ENCODE data around the gene DENND1C. TPM values are rescaled to one million over a fixed set of nuclear protein-coding genes. Genes with fewer than 3 reads are reported as not detected.

DENND1C gene
- total and polyA plus RNA-seq, 2 donors (not counting 1 experiment from before 2014, with no cell fraction given): not detected

DNA sequence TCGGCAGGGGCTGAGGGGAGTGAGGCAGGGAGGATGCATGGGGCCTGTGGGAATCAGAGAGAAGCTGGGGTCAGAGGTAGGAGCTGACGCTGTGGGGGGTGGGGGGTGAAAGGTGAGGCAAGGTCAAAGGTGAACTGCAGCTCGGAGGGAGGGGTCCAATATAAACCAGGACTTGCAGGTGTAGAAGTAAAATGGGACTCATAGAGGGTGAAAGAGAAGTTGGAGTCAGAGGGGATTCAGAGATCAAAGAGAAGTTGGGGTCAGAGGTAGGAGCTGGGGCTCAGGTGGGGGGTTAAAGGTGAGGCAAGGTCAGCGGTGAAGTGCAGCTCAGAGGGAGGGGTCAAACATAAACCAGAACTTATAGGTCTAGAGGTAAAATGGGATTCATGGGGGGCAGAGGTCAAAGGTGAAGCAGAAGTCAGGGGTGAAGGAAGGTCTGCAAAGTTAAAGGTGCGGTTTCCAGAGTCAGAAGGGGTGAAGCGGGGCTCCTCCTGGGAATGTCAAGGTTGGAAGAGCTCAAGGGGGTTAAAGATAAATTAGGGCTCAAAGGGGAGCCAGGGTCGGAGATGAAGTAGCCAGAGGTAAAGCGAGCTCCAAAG is 12.9 kb upstream of the DENND1C start:
- no peak for TF ChIP-seq EZH2 (IDR thresholded peaks at IDR 0.05; ENCODE audit: low read length, missing control alignments)
- TF ChIP-seq, protein P1, sequence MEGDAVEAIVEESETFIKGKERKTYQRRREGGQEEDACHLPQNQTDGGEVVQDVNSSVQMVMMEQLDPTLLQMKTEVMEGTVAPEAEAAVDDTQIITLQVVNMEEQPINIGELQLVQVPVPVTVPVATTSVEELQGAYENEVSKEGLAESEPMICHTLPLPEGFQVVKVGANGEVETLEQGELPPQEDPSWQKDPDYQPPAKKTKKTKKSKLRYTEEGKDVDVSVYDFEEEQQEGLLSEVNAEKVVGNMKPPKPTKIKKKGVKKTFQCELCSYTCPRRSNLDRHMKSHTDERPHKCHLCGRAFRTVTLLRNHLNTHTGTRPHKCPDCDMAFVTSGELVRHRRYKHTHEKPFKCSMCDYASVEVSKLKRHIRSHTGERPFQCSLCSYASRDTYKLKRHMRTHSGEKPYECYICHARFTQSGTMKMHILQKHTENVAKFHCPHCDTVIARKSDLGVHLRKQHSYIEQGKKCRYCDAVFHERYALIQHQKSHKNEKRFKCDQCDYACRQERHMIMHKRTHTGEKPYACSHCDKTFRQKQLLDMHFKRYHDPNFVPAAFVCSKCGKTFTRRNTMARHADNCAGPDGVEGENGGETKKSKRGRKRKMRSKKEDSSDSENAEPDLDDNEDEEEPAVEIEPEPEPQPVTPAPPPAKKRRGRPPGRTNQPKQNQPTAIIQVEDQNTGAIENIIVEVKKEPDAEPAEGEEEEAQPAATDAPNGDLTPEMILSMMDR (conservative IDR thresholded peaks at IDR 0.05 in 1 of 2, IDR thresholded peaks at IDR 0.05 in 1 of 2; ENCODE audit: low read depth in 1 of 2, low read length in 2 of 2): no peak
- H3K4me2 ChIP-seq (ENCODE audit: extremely low read depth, insufficient read depth, low read length): no peak overlapping the region
- H2AFZ ChIP-seq (ENCODE audit: low read length): no peak overlapping the region
- H3K4me3 ChIP-seq (replicated peaks in 1 of 4; ENCODE audit: control extremely low read depth in 1 of 4, insufficient read depth in 1 of 4, low read depth in 3 of 4, low read length in 4 of 4): no peak overlapping the region
- no peaks in the 10 kb centered on the region for H3K36me3 ChIP-seq (ENCODE audit: control insufficient read depth, insufficient read depth, low read length)
- no peaks in the 10 kb centered on the region for H3K4me1 ChIP-seq (ENCODE audit: control insufficient read depth, extremely low read depth, insufficient read depth, low read length)
- H4K20me1 ChIP-seq (ENCODE audit: control insufficient read depth, extremely low read depth, insufficient read depth, low read length): no peaks in the 10 kb centered on the region
- no peak for DNase-seq (ENCODE audit: low read depth in 2 of 2)
- no peak overlapping the region for H3K27ac ChIP-seq (ENCODE audit: insufficient read depth, low read length)
- no peak overlapping the region for H3K9ac ChIP-seq (ENCODE audit: insufficient read depth, low read length)
- no peaks in the 10 kb centered on the region for H3K79me2 ChIP-seq (ENCODE audit: control insufficient read depth, insufficient read depth, low read length)
- no peaks in the 10 kb centered on the region for H3K9me3 ChIP-seq (ENCODE audit: control insufficient read depth, insufficient read depth, low read depth, low read length)
- H3K27me3 ChIP-seq (ENCODE audit: control insufficient read depth, insufficient read depth, low read length): no peaks in the 10 kb centered on the region

DNA sequence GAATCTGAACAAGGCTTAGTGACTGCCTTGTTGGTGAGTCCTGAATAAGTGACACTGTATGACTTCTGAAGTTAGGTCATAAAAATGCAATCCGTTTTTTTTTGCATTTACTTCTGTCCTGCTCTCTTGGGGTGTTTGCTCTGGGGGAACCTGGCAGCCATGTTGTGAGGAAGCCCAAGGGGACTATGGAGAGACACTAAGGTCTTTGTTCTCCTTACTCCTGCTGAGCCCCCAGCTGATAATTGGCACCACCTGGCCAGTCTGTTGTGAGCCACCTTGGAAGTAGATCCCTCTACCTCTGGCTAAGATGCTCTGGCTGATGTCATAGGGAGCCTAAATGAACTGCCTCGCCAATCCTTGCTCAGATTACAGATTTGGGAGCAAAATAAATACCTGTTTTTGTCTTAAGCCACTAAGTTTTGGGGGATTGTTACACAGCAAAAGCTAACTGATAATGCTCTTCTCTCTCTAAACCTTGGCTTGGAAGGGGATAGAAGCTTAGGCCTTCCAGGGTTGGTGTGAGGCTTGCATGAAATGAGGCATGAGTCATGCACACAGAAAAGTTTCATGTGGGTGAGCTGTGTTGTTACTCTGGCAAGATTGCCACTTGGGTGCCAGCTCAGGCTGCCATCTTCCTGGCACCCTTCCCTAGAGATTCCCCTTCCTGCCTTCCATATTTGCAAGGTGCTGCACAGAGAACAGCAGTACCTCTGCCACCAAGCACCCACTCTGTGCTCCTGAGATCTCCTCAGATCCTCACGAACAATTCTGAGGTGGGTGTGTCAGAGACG is 10.4 kb upstream of the DENND1C start:
- no peak for DNase-seq (ENCODE audit: low read depth in 2 of 2)
- TF ChIP-seq, protein P1 (conservative IDR thresholded peaks at IDR 0.05 in 1 of 2, IDR thresholded peaks at IDR 0.05 in 1 of 2; ENCODE audit: low read depth in 1 of 2, low read length in 2 of 2): no peak
- TF ChIP-seq EZH2 (IDR thresholded peaks at IDR 0.05; ENCODE audit: low read length, missing control alignments): no peak

DNA sequence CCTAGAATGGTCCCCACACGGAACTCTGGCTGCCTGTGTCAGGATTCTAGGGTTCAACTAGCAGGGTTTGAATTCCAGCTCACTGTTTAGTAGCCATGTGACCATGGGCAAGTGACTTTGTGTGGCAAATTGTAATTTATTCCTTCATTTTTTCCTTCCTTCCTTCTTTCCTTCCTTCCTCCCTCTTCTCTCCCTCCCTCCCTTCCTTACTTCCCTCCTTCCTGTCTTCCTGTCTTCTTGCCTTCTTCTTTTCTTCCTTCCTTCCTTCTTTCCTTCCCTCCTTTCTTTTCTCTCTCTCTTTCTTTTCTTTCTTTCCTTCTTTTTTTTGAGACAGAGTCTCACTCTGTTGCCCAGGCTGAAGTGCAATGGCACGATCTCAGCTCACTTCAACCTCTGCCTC is 8.5 kb upstream of the DENND1C start:
- H3K27me3 ChIP-seq (ENCODE audit: control insufficient read depth, insufficient read depth, low read length): no peaks in the 10 kb centered on the region
- no peak overlapping the region for H3K4me3 ChIP-seq (replicated peaks in 1 of 4; ENCODE audit: control extremely low read depth in 1 of 4, insufficient read depth in 1 of 4, low read depth in 3 of 4, low read length in 4 of 4)
- no peaks in the 10 kb centered on the region for H3K79me2 ChIP-seq (ENCODE audit: control insufficient read depth, insufficient read depth, low read length)
- no peaks in the 10 kb centered on the region for H3K9me3 ChIP-seq (ENCODE audit: control insufficient read depth, insufficient read depth, low read depth, low read length)
- H3K4me1 ChIP-seq (ENCODE audit: control insufficient read depth, extremely low read depth, insufficient read depth, low read length): no peaks in the 10 kb centered on the region
- H2AFZ ChIP-seq (ENCODE audit: low read length): no peak overlapping the region
- TF ChIP-seq, protein P1 (conservative IDR thresholded peaks at IDR 0.05 in 1 of 2, IDR thresholded peaks at IDR 0.05 in 1 of 2; ENCODE audit: low read depth in 1 of 2, low read length in 2 of 2): no peak
- TF ChIP-seq EZH2 (IDR thresholded peaks at IDR 0.05; ENCODE audit: low read length, missing control alignments): no peak
- no peaks in the 10 kb centered on the region for H4K20me1 ChIP-seq (ENCODE audit: control insufficient read depth, extremely low read depth, insufficient read depth, low read length)
- H3K27ac ChIP-seq (ENCODE audit: insufficient read depth, low read length): no peak overlapping the region
- H3K9ac ChIP-seq (ENCODE audit: insufficient read depth, low read length): no peak overlapping the region
- no peak overlapping the region for H3K4me2 ChIP-seq (ENCODE audit: extremely low read depth, insufficient read depth, low read length)
- H3K36me3 ChIP-seq (ENCODE audit: control insufficient read depth, insufficient read depth, low read length): no peaks in the 10 kb centered on the region
- DNase-seq (ENCODE audit: low read depth in 2 of 2): no peak

More for the DNA sequence above, 10.4 kb upstream of the DENND1C start:
- Histone ChIP-seq H3K9me3 (ENCODE audit: control insufficient read depth, insufficient read depth, low read depth, low read length) (no peaks in the 10 kb centered on the region), H3K79me2 (ENCODE audit: control insufficient read depth, insufficient read depth, low read length) (no peaks in the 10 kb centered on the region), H3K9ac (ENCODE audit: insufficient read depth, low read length) (no peak overlapping the region), H3K36me3 (ENCODE audit: control insufficient read depth, insufficient read depth, low read length) (no peaks in the 10 kb centered on the region), H3K4me2 (ENCODE audit: extremely low read depth, insufficient read depth, low read length) (no peak overlapping the region), H2AFZ (ENCODE audit: low read length) (no peak overlapping the region), H3K4me1 (ENCODE audit: control insufficient read depth, extremely low read depth, insufficient read depth, low read length) (no peaks in the 10 kb centered on the region), H3K4me3 (replicated peaks in 1 of 4; ENCODE audit: control extremely low read depth in 1 of 4, insufficient read depth in 1 of 4, low read depth in 3 of 4, low read length in 4 of 4) (no peak overlapping the region), H4K20me1 (ENCODE audit: control insufficient read depth, extremely low read depth, insufficient read depth, low read length) (no peaks in the 10 kb centered on the region), H3K27ac (ENCODE audit: insufficient read depth, low read length) (no peak overlapping the region), H3K27me3 (ENCODE audit: control insufficient read depth, insufficient read depth, low read length) (no peaks in the 10 kb centered on the region)
